HFFc6 (cell line): Measurements from ENCODE around the gene BPI. TPM values are rescaled to one million over a fixed set of nuclear protein-coding genes. Genes with fewer than 3 reads are reported as not detected.
"Not testable (repeated sequence)": the region's sequence is repeated elsewhere in the genome, so short reads cannot be mapped to it uniquely, and the experiment has no call there.

ENCODE experiments used
- DNase-seq: peaks from one replicate; pipeline ENCODE4 v3.0.0-alpha.2; 2018
- H3K27ac Mint-ChIP-seq: 2 replicates; pipeline ENCODE4 v1.8.0; 2020; ENCODE audit warnings: mild to moderate bottlenecking, mixed read lengths
- H3K27me3 Mint-ChIP-seq: 2 replicates; pipeline ENCODE4 v1.8.0; 2021; ENCODE audit warnings: mild to moderate bottlenecking, moderate library complexity, mixed read lengths; ENCODE audit not compliant: insufficient read depth
- H3K36me3 Mint-ChIP-seq: 2 replicates; pipeline ENCODE4 v1.8.0; 2021; ENCODE audit warnings: low read depth, mixed read lengths
- H3K4me1 Mint-ChIP-seq: 2 replicates; pipeline ENCODE4 v1.8.0; 2020; ENCODE audit warnings: low read depth, mixed read lengths
- H3K4me3 Mint-ChIP-seq: 2 replicates; pipeline ENCODE4 v1.8.0; 2020; ENCODE audit warnings: mild to moderate bottlenecking, moderate library complexity, mixed read lengths
- H3K9me3 Mint-ChIP-seq: 2 replicates; pipeline ENCODE4 v1.8.0; 2020; ENCODE audit warnings: mild to moderate bottlenecking, mixed read lengths
- CTCF ChIP-seq: fragments of 200-600 bp; sonication (generic); IDR thresholded peaks from 2 replicates; pipeline ENCODE4 v1.5.0; 2021; ENCODE audit warnings: antibody characterized with exemption, mild to moderate bottlenecking
- total RNA-seq, 6 experiments: library from RNA; stranded (reverse); fragmentation: NEBNext Ultra II Directional; extraction: Animal tissue kit (Norgen Biotek cat#: 25700); gene quantifications; 2 replicates in 1 of 6; 3 replicates in 5 of 6; pipeline ENCODE4 v1.2.3, GENCODE V29; 2021

Gene BPI
- total RNA-seq, 6 experiments from 2014 or later, result not detected

- Mint-ChIP-seq H3K4me1 (peaks cover 31% of the 10 kb centered on the region), H3K27ac (no peak overlapping the region), H3K4me3 (no peak overlapping the region), H3K36me3 (no peaks in the 10 kb centered on the region), H3K9me3 (no peaks in the 10 kb centered on the region), H3K27me3 (peaks cover 27% of the 10 kb centered on the region)
- TF ChIP-seq CTCF, result no peak
- no peak for DNase-seq
These were observed 4.5 kb downstream of the BPI start for GRCh38 chr20:38308447-38308846.

- H3K4me3 Mint-ChIP-seq, result no peak overlapping the region
- H3K4me1 Mint-ChIP-seq, result peaks cover 30% of the 10 kb centered on the region
- no peak for DNase-seq
- TF ChIP-seq CTCF, result no peak
- H3K9me3 Mint-ChIP-seq, result no peaks in the 10 kb centered on the region
- H3K27me3 Mint-ChIP-seq, result peaks cover 17% of the 10 kb centered on the region
- H3K36me3 Mint-ChIP-seq, result no peaks in the 10 kb centered on the region
- no peak overlapping the region for H3K27ac Mint-ChIP-seq
These were observed 7.1 kb downstream of the BPI start for GRCh38 chr20:38311091-38311490.

- H3K27ac Mint-ChIP-seq, result no peak overlapping the region
- TF ChIP-seq CTCF, result no peak
- H3K36me3 Mint-ChIP-seq, result no peaks in the 10 kb centered on the region
- H3K4me3 Mint-ChIP-seq, result no peak overlapping the region
- peaks cover 26% of the 10 kb centered on the region for H3K4me1 Mint-ChIP-seq
- no peak for DNase-seq
- H3K27me3 Mint-ChIP-seq, result peaks cover 17% of the 10 kb centered on the region
- no peaks in the 10 kb centered on the region for H3K9me3 Mint-ChIP-seq
These were observed 7.5 kb downstream of the BPI start for GRCh38 chr20:38311491-38311890.

- no peak overlapping the region for H3K27ac Mint-ChIP-seq
- H3K27me3 Mint-ChIP-seq, result peaks cover 27% of the 10 kb centered on the region
- H3K36me3 Mint-ChIP-seq, result no peaks in the 10 kb centered on the region
- no peak overlapping the region for H3K4me3 Mint-ChIP-seq
- TF ChIP-seq CTCF, result no peak
- H3K9me3 Mint-ChIP-seq, result no peaks in the 10 kb centered on the region
- H3K4me1 Mint-ChIP-seq, result peaks cover 9% of the 10 kb centered on the region
- no peak for DNase-seq
These were observed 9.7 kb downstream of the BPI start for GRCh38 chr20:38313676-38314075.

- not testable (repeated sequence) for H3K4me1 Mint-ChIP-seq, H3K9me3 Mint-ChIP-seq, H3K27ac Mint-ChIP-seq, DNase-seq, H3K4me3 Mint-ChIP-seq, H3K36me3 Mint-ChIP-seq
- H3K27me3 Mint-ChIP-seq, result peaks cover 27% of the 10 kb centered on the region
These were observed 10.4 kb downstream of the BPI start for GRCh38 chr20:38314350-38314749.

GRCh38 chr20:38315290-38315966, 11.5 kb downstream of the BPI start:
- no peaks in the 10 kb centered on the region for H3K9me3 Mint-ChIP-seq
- H3K36me3 Mint-ChIP-seq, result no peaks in the 10 kb centered on the region
- peaks cover 9% of the 10 kb centered on the region for H3K4me1 Mint-ChIP-seq
- no peak overlapping the region for H3K27ac Mint-ChIP-seq
- DNase-seq, result peak; percentile 35
- TF ChIP-seq CTCF, result peak; percentile 40; the same call in 1 of the 2 replicates
- no peak overlapping the region for H3K4me3 Mint-ChIP-seq
- H3K27me3 Mint-ChIP-seq, result peaks cover 30% of the 10 kb centered on the region
